NCI-H2081 treated with DMSO at 0.1 percent for 48 hours (cell line): ENCODE data around the gene DTL.

ENCODE experiments used
- DNase-seq: peaks from one replicate; lab custom pipeline; 2025; lab: John Stamatoyannopoulos, UW

Gene DTL

DNA sequence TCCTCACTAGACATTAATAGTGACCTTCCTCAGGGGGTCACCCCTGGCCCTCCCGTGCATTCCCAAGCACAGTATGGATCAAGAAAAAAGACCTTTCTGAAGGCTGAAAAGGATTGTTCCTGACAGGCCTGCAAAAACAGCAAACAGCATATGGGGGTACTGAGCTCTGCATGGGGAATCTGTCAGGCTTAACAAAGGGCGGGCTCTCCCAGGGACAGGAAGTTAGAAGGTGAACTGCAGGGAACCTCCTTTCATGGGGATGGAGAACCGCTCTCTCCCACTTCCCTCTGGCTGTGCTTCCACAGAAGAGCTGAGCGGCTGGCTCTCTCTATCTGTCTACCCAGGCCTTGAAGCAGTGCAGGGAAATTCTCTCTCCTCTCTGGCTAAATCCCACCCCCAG lies 91.7 kb downstream of the DTL start:
- no peak for DNase-seq

DNA sequence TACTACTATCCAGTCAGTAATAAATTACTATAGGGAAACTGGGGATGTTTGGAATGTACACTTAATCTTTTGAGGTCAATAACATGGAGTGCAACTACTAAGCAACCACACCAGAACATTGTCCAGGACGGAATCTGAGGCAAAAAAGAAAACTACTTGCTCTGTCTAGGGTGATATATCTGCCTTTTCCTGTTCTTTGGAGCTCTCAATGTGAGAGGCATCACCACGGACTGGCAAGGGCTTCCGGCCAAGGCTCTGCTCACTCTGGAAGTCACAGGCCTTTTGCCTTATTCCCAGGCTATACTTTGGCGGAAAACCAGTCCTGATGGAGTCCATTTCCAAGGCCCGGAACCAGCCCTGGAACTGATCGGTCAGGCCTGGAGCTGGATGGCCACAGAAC lies 94.2 kb downstream of the DTL start:
- DNase-seq, result no peak

DNA sequence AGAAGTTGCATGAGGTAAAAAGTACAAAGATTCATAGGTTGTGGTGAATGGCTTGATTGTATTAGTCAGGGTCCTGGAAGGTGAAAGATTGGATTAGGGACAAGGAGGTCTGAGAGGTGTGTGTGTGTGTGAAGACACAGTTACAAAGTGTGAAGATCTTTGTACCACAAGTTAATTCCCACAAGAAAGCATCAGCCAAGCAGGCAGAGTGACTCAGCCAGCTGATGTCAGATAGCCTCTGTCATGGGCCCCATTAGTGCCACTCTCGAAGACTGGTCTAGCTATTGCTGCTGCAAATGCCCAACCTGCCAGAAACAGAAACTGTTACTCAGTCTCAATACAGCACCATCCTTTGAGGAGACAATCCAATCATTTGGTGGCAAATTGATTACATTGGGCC lies 96.5 kb downstream of the DTL start:
- DNase-seq, result no peak

DNA sequence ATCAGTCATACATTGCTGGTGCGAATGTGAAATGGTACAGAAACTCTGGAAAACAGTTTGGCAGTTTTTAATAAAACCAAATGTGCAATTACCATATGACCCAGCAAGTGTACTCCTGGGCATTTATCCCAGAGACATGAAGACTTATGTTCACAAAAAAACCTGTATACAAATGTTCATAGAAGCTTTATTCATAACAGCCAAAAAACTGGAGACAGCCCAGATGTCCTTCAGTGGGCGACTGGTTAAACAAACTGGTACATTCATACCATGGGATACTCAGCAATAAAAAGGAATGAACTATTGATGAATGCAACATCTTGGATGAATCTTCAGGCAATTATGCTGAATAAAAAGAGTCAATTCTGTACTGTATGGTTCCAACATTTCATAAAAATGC lies 97.8 kb downstream of the DTL start:
- no peak for DNase-seq

DNA sequence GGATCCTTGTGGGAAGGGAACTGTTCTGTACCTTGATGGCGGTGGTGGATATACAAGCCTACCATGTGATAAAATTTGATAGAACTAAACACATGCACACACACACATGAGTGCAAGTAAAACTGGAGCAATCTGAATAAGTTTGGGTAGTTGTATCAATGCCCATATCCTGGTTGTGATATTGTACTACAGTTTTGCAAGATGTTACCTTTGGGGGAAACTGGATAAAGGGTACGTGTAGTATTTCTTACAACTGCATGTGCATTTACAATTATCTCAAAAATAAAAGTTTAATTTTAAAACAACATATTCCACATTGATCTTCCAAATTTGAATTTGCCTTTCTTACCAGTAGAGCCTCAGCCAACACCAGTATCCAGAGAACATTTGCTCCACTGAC lies 99.6 kb downstream of the DTL start:
- DNase-seq, result no peak

DNA sequence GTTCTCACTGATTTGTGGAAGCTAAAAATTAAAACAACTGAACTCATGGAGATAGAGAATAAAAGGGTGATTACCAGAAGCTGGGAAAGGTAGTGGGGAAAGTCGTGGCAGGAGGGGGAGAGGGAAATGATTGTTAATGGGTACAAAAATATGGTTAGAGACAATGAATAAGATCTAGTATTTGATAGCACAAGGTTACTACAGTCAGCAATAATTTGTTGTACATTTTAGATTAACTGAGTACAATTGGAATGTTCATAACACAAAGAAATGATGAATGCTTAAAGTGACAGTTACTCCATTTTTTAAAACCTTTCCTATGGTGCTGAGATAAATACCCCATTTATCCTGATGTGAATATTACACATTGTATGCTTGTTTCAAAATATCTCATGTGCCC lies 102.3 kb downstream of the DTL start:
- no peak for DNase-seq

DNA sequence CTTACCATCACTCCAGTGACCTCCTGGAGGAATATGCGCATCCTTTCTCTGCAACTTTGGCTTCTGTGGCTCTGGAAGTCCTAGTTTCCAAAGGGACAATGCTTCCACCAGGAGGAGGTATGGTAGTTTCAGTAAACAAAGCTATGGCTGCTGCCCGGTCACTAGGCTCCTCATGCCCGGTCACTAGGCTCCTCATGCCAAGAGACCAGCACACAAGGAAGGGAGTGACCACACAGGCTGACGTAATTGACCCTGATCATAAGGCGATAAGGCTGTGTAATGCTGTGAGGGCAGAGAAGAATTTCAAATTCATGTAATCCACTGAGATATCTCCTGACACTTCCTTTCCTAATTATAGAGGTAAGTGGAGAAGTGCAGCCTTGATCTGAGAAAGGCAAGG lies 102.9 kb downstream of the DTL start:
- no peak for DNase-seq

DNA sequence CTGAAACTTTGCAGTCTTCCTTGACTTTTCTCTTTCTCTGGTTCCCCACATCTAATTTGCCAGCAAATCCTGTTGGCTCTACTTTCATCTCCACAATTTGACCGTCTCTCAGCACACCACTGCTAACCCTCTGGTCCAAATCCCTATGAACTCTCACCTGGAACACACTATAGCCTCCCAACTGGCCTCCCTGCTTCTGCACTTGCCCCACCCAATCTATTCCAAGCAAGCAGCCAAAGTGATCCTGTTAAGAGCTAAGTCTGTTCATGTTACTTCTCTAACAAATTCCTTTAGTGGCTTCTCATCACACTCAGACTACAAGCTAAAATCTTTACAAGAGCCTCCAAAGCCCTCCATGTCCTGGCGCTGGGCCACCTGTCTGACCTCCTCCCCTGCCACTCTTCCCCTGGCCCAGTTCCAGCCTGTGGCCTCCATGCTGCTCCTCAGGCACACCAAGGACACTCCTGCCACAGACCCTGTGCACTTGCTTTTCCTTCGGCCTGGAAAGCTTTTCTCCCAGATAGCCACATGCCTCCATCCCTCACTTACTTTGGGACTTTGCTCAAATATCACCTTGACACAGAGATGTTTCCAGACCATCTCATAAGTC lies 104.1 kb downstream of the DTL start:
- DNase-seq, result no peak

DNA sequence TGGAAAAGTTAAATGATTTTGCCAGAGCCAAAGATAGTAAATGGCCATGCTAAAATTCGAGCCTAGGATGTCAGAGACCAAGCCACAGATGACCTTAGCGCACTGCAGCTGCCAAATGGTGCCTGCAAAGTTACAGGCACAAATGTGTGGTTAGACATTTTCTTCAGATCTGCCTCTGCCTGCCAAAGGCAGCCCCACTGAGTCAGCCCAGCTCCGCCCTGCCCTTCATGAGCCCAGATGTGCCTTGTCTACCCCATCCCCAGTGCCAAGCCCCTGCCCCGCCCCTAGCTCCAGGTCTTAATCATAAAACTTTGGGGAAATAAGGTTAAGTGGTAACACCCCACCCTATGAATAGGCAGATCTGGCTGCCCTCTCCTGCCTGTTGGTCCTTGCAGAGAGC lies 105.9 kb downstream of the DTL start:
- no peak for DNase-seq

DNA sequence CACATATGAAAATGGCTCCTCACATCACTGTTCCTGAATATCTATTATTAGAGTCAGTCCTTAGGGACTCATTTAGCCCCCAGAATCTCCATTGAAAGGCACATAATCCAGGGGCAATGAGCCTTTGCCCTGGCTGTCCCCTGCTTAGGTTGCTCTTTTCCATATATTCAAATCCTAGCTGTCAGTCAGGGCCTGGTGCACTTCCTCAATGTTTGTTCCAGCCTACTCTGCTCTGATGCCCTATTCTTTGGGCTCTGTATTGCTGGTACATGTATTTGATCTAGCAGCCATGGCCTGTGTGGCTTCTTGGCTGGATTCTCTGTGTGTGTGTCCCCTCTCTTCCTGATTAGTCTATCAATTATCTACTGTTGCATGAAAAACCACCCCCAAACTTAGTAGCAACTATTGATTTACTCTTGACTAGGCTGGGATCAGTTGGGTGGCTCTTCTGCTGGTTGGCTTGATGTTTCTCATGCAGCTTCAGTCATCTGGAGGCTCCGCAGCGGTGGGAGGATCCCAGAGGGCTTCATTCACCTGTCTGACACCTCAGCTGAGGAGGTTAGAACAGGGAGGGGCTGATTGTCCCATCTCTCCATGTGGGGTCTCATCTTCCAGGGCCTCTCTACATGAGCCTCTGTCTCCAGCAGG lies 107.5 kb downstream of the DTL start:
- no peak for DNase-seq

DNA sequence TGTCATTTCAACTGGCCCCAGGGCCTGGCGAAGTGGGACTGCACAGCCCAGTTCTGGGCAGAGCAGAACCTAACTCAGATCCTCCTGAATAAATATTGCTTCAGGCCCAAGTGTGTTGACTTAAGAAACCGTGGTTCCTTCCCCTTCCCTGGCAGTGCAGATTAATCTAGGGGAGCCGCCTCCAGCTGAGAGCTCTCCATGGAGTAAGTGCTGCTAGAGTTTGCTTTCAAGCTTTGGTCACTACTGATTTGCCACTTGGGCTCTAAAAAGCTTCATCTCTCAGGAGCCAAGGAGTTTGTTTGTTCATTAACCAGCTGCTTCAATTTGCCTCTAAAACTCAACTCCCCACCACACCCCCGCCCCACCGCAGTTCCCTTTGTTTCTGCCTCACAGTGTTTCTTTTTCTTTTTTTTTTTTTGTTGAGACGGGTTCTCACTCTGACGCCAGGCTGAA lies 112.1 kb downstream of the DTL start:
- no peak for DNase-seq

DNA sequence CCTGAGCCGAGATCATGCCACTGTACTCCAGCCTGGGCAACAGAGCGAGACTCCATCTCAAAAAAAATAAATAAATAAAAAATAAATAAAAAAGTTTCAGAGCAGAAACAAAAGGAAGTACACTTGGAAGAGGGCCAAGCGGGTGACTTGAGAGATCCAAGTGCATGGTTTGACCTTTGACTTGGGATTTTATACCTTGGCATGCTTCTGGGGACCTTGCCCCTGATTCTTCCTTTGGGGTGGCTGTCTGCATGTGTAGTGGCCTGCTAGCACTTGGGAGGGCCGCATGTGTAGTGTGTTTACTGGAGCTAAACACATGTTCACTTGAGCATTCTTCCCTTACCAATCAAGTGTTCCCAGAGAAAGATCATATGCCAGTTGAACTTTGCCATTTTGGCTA lies 114.0 kb downstream of the DTL start:
- no peak for DNase-seq

DNA sequence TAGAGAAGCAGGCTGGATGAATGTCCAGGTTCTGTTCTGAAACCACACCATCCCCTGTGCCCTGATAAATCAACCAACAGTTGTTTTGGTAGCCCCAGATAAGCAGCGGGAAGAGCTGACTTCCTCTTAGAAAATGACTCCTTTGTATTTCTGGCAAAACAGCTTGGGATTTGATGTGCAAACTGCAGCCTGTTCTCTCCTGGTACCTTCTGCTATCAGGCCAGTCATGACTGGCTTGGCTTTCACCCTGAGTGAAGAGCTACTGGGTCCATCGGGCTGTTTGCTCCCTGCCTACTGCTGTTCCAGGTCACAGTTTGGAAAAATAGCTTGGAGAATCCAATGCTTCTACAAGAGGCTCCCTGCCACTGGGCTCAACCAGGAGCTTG lies 116.8 kb downstream of the DTL start:
- DNase-seq, result no peak

DNA sequence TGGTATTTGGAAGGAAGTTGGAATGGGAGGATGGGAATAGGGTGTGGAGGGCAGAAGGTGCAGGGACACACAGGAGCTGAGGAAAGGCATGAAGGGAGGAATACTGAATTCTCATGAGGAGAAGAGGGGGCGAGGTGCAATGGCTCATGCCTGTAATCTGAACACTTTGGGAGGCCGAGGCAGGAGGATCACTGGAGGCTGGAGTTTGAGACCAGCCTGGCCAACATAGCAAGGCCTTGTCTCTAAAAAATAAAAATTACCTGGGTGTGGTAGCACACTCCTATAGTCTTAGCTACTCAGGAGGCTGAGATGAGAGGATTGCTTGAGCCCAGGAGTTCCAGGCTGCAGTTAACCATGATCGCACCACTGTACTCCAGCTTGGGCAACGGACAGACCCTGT lies 117.3 kb downstream of the DTL start:
- DNase-seq, result no peak

DNA sequence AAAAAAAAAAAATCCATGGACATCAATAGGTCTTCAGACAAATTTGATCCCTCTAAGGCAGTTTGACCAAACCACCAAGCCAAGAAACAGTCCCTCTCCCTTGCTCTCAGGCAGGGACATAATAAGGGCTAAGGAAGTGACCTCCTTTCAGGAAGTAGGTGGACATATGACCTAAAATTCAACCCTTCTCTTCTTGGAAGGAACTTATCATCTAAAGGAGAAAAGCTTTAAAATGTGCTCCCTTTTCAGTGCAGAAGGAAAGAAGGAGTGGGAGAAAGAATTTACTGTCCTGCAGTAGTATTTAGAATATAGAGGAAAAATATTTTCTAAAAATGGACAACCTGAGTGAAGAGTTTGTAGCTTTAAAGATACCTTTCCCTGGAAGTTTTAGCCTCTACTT lies 118.1 kb downstream of the DTL start:
- DNase-seq, result no peak
